Hematopoietic multipotent progenitor cell treated with erythropoietin and hydrocortisone succinate and interleukin-3 and kit ligand, for 6 days (in vitro differentiated cells): ENCODE results near the gene DEFB121.
"Not testable (repeated sequence)": the region's sequence is repeated elsewhere in the genome, so short reads cannot be mapped to it uniquely, and the experiment has no call there.

ENCODE experiments used
- DNase-seq: peaks from one replicate; pipeline ENCODE4 v3.0.0-alpha.2; 2015

Gene DEFB121

GRCh38 chr20:31406115-31406514, at the start of gene DEFB121:
TSS of gene DEFB121 (minus strand) at chr20:31406215. CDS start at chr20:31406152, 63 bp downstream.
- no peak for DNase-seq

- DNase-seq, result no peak
Measured at GRCh38 chr20:31454361-31454760, 48.3 kb upstream of the DEFB121 start.

- no peak for DNase-seq
Measured at GRCh38 chr20:31452575-31452974, 46.6 kb upstream of the DEFB121 start.

- DNase-seq, result no peak
Measured at GRCh38 chr20:31449511-31450414, 43.7 kb upstream of the DEFB121 start.

GRCh38 chr20:31446084-31446819, 40.2 kb upstream of the DEFB121 start:
- no peak for DNase-seq

- DNase-seq, result peak; percentile 11
Measured at GRCh38 chr20:31440012-31440659, 34.1 kb upstream of the DEFB121 start, which contains the start of gene DEFB123. TSS of gene DEFB123 (plus strand) at chr20:31440632. CDS start at chr20:31440699, 67 bp downstream.

- DNase-seq, result no peak
Measured at GRCh38 chr20:31430568-31431115, 24.6 kb upstream of the DEFB121 start.

GRCh38 chr20:31427576-31427975, 21.6 kb upstream of the DEFB121 start:
- DNase-seq, result not testable (repeated sequence)

GRCh38 chr20:31426891-31427551, 21.0 kb upstream of the DEFB121 start:
- not testable (repeated sequence) for DNase-seq

GRCh38 chr20:31425797-31426196, 19.8 kb upstream of the DEFB121 start:
- no peak for DNase-seq

- no peak for DNase-seq
Measured at GRCh38 chr20:31418307-31418706, 12.3 kb upstream of the DEFB121 start.

GRCh38 chr20:31415653-31416052, 9.6 kb upstream of the DEFB121 start:
- no peak for DNase-seq

GRCh38 chr20:31414381-31414780, 8.4 kb upstream of the DEFB121 start:
- no peak for DNase-seq

- no peak for DNase-seq
Measured at GRCh38 chr20:31410011-31410410, 4.0 kb upstream of the DEFB121 start.

GRCh38 chr20:31403886-31404285, 2.1 kb downstream of the DEFB121 start:
- DNase-seq, result no peak

GRCh38 chr20:31394900-31395299, 11.1 kb downstream of the DEFB121 start:
- DNase-seq, result no peak

- no peak for DNase-seq
Measured at GRCh38 chr20:31392836-31393235, 13.2 kb downstream of the DEFB121 start.

- no peak for DNase-seq
Measured at GRCh38 chr20:31390490-31390889, 15.5 kb downstream of the DEFB121 start, which contains the start of gene DEFB119. TSS of gene DEFB119 (minus strand) at chr20:31390590. CDS start at chr20:31390483, 107 bp downstream.

- no peak for DNase-seq
Measured at GRCh38 chr20:31374346-31374745, 31.7 kb downstream of the DEFB121 start.

- DNase-seq, result no peak
Measured at GRCh38 chr20:31368301-31368700, 37.7 kb downstream of the DEFB121 start, which contains the start of gene DEFB118. TSS of gene DEFB118 (plus strand) at chr20:31368601. CDS start at chr20:31368651, 50 bp downstream.

- DNase-seq, result not testable (repeated sequence)
Measured at GRCh38 chr20:31364272-31364671, 41.7 kb downstream of the DEFB121 start.

- DNase-seq, result no peak
Measured at GRCh38 chr20:31363295-31363694, 42.7 kb downstream of the DEFB121 start.
